GM21786 (cell line): ENCODE data around the gene EPHA8.

ENCODE experiments used
- ATAC-seq: cut with Tn5 transposase; IDR thresholded peaks from one replicate; pipeline ENCODE4 v1.9.1; 2021; ENCODE audit not compliant: unreplicated experiment

EPHA8 gene

DNA sequence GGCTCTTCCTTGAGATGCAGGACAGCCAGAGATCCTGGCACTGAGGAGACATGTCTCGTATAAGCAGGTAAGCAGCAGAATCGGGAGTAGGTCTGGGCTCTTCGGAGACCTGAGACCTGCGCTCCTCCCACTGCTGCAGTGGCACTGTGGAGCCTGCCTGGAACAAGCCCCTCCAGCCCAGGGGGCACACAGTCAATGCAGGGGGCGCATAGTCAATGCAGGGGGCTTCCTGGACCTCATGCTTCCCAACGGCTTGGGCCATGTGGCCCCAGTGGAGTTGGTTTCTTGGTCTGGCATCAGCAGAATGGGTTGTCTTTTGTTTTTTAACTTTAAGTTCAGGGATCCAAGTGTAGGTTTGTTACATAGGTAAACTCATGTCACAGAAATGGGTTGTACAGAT, 27.9 kb upstream of the EPHA8 start:
- ATAC-seq = no peak

DNA sequence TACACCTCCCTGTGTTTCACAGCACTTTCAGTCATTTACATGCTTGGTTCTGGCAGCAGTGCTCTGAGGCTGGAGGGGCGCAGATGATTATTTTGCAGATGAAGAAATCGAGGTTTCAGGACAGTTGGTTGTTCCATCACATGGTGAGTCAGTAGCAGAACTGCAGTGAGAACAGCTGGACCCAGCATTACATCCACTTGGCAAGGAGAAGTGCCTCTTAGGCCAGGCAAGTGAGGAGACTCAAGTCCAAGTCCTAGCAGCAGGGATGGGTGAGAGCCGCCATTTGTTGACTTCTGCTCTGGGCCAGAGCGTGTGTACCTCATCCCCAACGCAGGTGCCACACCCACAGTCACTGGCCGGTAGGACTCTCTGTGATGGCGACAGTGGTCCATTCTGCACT, 26.8 kb upstream of the EPHA8 start:
- ATAC-seq = no peak

DNA sequence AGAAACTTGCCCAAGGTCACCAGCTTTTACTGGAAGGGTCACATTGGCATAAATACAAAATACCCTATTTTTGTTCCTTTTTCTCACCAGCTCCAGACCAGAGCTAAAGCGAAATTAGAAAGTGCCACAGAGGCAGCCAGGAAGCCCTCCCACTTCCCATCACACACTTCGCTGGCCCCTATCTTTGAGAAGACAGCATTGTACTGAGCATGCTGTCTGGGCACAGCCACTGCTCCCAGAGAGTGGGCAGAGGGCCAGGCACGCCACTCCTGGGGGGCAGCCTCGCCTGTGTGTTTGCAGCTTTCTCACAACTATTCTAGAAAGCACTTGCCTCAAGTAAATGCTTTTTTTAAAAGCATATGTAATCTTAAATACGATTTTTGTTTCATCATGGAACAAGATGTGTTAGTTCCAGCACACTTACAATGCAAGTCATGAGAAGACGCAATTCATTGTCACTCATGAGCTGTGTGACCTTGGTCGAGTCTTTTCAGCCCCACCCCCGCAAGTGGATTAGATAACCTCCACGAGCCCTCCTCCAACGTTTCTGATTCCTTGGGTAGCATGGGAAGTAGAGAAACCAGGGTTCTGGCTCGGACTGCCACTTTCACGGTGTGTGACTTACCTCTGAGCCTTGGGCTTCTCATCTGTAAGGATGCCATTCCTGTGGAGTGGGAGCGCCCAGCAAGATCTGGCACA, 25.7 kb upstream of the EPHA8 start:
- ATAC-seq = no peak

DNA sequence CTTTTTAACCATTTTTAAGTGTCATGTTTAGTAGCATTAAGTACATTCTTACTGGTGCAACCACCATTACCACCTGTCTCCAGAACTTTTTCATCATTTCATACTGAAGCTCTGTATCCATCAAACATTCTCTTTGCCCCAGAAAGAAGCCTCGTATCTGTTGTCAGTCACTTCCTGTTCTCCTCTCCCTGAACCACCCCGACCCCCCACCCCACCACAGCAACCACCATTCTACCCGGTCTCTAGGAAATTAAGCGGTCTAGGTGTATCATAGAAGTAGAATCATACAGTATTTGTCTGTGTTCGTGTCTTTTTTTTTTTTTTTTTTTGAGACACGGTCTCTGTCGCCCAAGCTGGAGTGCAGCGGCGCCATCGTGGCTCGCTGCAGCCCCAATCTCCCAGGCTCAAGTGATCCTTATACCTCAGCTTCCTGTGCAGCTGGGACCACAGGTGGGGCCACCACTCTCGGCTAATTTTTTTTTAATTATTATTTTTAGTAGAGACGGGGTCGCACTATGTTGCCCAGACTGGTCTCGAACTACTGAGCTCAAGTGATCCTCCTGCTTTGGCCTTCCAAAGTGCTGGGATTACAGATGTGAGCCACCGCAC, 23.7 kb upstream of the EPHA8 start:
- ATAC-seq = no peak

DNA sequence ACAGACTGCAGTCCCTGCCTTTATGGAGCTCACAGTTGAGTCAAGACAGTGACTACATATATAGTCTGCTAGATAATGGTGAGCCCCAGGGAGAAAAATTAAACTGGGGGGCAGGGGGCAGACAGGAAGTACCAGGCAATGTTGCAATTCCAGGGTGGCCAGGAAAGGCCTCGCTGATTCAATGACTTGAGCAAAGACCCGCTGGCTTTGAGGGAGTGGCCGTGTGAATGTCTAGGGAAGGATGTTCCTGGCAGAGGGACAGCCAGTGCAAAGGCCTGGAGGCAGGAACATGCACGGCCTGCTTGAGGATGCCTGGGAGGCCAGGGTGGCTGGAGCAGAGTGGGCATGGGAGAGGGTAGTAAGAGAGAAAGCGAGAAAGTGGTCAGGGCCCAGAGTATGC, 23.0 kb upstream of the EPHA8 start:
- no peak for ATAC-seq

DNA sequence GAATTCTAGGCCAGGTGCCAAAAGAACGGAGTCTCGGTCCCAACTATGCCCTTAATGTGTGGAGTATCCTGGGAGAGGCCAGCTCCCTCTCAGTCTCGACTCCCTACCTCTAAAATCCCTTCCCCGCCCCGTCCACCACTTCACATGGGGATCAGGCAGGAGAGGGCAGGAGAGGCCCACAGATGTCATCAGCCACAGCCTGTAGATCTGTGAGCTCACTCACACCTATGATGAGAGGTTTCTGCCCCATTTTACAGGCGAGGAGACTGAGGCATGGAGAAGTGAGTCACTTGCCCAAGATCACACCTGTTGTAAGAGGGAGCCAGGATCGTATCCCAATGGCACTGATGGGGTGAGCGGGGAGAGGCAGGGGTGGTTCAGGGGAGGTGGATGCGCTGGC, 20.4 kb upstream of the EPHA8 start:
- ATAC-seq = no peak

DNA sequence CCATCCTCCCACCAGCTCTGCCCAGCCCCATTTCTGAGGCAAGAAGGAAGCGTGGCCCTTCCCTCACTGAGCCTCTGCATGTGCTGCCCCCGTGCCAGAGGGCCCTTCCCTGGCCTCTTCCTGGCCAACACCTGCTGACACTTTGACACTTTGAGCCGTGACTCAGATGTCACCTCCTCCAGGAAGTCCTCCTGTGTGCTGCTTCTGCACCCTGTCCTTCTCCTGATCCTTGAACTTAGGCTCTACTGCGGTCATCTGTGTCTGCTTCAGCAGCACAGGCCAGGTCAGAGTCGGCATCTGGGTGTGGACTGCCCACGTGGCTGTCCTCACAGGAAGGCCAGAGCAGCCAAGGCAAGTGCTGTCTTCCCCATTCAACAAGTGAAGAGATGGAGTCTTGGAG, 19.6 kb upstream of the EPHA8 start:
- ATAC-seq = no peak

DNA sequence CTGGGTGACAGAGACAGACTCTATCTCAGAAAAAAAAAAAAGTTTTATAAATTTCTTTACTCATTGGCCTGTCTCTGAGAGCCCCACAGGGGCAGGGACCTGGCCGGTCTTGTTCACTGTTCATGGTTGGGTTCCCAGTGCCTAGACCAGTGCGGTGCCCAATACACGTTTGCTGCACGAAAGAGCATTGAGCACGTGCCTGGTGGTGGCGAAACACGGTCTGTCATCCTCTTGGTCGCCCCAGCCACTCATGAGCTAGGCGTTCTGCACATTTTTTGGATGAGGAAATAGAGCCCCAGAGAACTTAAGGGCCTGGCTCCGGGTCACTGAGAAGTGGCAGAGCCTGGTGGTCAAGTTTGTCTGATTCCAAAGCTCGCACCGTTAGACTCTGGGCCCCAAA, 18.7 kb upstream of the EPHA8 start:
- ATAC-seq = no peak

DNA sequence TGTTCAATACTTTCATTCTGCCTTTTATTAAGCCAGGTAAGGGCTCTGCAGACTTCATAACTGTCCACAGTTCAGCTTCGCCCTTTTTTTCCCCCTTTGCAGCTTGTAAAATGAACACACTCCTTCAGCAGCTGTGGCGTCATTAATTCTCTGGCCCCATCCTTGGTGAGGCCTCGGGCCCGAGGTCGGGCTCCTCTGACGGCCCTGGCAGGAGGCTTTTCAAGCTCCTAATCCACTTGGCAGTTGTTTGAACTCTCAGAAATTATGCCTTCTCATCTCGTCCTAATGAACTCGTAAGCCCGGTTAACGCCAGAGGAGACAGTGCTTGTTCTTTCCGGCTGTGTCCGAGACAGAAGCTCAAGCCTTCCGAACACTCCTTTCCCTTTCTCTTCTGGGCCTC, 18.1 kb upstream of the EPHA8 start:
- ATAC-seq = no peak

DNA sequence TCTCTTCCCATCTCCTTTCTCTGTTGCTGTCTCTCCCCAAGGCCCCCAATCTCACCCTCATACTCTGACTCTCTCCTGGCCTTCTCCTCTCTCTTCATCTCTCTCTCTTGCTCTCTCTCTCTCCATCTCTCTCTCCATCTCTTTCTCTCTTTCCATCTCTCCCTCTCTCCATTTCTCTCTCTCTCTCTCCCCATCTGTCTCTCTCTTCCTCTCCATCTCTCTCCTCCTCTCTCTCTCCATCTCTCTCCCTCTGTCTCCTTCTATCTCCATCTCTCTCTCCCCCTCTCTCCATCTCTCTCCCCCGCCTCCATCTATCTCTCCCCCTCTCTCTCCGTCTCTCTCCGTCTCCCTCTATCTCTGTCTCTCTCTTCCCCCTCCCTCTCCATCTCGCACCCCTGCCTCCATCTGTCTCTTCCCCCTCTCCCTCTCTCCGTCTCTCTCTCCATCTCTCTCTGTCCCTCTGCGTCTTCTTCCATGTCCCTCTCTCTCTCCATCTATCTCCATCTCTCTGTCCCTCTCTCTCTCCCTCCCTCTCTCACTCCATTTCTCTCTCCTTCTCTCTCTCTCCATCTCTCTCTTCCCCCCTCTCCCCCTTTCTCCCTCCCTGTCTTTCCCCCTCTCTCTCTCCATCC, 16.0 kb upstream of the EPHA8 start:
- no peak for ATAC-seq

DNA sequence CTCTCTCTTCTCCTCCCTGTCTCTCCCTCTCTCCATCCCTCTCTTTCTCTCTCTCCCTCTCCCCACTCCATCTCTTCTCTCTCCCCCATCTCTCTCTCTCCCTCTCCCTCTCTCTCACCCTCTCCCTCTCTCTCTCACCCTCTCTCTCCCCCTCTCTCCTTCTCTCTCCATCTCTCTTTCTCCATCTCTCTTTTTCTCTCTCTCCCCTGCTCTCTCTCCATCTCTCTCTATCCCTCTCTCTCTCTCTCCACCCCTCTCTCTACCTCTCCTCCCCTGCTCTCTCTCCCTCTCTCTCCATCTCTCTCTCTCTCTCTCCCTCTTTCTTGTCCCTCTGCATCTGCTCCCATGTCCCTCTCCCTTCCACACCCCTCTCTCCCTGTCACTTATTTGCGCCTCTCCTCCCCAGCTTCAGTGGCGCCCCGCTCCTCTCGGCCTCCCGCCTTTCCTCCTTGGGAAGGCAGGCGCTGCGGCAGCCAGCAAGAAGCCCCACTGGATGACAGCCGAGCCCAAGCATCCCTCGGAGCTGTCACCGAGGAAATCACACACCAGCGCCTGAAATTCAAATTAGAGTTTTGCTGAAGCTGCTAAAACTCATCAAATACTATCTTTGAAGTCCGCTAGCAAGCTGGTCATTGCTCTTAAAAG, 15.3 kb upstream of the EPHA8 start:
- no peak for ATAC-seq

DNA sequence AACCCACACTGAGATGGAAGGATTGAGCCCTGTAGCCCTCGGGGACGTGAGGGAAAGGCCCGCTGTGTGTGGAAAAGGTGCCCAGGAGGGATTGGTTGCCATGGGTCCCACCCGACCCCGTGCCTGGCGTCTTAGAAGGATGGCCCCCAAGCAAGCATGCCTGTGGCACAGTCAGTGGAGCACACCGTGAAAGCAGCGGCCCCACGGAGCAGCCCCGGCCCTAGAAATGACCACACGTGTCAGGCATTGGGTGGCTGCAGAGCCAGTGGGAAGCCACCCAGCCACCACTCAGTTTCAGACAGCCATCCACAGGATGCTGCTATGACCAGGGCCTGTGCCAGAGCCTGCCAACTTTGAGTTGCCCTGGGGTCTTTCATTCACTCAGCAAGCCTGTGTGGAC, 13.3 kb upstream of the EPHA8 start:
- no peak for ATAC-seq

DNA sequence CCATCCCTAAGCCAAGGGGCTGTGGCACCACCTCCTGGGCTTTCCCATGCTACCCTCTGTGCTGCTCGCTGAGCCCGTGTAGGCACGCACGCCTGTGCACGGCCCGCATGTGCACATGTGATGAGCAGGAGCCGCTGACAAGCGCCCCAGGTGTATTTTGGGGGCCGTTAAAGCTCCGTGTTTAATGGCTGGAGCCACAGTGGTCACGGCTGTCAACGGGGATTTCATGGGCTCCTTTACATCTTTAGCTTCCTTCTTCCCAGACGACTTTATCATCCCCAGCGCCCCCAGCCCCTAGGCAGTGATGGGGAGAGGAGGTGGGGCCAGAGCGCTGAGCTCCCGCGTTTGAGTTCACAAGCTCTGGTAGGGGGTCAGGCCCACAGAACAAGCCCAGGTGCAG, 11.7 kb upstream of the EPHA8 start:
- ATAC-seq = no peak

DNA sequence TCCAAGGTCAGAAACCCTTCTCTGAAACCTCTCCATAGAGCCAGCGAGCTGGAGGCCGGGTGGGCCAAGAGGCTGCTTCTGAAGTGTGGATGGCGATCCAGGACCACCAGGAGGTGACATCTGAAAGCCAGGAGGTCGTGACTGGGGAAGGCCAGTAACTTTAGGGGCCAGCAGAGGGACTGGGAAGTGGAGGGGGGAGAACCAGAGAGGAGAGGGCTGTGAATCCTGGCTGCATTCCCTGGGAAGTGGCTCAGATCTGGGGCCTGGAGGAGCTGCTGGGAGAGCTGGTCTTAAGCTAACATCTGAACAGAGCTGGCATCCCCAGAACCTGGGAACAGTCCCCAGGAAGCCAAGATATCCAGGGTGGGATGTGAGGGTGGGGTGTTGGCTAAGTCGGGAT, 11.3 kb upstream of the EPHA8 start:
- ATAC-seq = no peak

DNA sequence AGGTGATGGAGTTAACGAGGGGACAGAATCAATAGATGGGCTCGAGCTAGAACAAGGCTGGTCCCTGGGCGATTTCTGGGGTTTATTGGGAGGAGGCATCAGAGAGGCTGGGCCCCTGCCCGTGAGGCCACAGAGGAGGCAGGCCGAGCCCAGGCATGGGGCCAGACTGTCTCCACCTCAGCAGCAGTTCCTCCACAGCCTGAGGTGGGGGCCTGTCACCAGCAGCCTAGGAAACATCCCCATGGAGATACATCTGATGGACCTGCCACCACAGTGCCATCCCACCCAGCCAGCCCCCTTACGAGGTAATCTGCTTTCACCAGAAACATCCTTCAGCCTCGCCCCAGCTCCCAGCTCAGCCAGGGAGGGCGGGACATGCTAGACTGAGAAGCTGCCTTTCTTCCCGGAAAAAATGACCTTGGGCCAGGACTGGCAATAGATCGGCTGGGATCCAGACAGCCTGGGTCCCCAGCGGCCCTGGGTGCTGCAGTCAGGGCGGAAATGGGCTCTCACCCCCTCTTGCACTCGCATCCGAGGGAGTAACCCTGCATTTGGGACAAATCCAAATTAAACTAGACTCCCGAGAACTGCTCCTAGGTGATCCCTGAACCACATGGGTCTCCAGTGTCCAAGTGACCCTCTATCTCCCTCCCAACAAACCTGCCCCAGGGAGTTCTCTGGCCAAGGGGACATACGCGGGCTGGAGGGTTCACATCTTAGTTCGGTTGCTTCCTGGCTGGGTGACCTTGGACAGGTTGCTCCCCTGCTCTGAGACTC, 10.0 kb upstream of the EPHA8 start:
- no peak for ATAC-seq

DNA sequence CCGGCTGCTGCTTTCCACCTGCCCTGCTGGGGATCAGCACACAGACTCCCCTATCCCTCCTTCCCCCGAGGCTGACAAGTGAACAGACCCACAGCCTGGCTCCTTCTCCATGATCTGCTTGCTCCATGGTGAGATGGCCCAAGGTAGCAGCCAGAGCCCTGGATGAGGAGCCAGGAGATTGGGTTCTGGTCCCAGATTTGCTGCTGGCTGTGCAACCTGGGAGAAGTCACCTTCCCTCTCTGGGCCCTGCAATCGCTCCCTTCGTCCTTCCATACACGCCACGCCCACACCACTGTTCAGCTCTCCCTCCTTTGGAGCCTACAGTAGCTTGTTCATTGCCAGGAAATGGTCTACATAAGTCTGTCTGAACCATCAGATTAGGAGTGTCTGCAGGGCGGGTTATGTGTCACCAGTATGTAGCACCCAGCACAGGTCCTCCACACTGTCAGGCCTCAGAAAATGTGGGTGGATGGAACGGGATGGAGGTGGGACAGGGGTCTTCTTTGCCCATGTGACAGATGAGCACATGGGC, 9.2 kb upstream of the EPHA8 start:
- no peak for ATAC-seq

DNA sequence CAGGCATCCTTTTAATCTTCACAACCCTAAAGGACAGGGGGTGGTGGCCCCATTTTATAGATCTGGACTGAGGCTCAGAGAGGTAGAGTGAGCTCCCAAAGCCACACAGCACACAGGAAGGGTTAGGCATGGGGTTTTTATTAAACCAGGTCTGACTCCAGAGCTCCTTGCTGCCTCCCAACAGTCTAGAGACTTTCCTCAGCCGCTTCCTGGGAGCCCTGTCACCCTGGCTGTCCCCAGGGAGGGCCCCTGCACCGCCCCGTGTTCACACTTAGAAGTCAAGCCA, 8.0 kb upstream of the EPHA8 start:
- no peak for ATAC-seq

DNA sequence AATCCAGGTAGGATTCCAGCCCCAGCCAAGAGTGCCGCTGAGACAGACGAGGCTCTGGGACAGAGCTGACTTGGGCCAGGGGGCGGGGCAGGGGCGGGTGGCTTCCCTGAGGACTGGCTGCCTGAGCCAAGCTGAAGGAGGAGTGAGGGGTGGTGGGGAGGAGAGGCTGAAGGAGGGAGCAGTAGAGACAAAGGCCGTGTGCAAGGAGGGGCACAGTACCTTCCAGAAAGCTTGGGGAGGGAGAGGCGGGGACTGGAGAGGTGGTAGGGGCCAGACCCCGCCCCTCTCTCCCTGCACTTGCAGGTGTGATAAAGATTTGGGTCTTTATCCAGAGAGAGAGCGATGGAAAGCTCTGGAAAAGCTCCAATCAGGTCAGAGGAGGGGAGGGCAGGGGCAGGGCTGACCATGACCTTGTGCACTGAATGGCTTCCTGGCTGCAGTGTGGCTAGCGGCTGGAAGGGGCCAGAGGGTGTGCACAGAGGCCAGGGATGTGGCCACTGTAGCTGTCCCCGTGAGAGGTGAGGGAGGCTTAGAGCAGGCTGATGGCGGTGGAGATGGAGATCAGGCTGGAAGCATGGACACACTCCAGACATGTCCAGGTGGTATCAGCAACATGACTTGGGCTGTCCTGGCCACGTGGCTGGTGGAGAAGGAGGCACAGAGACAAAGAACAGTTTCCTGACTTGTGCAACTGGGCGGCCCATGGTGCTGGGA, 6.7 kb upstream of the EPHA8 start:
- no peak for ATAC-seq

DNA sequence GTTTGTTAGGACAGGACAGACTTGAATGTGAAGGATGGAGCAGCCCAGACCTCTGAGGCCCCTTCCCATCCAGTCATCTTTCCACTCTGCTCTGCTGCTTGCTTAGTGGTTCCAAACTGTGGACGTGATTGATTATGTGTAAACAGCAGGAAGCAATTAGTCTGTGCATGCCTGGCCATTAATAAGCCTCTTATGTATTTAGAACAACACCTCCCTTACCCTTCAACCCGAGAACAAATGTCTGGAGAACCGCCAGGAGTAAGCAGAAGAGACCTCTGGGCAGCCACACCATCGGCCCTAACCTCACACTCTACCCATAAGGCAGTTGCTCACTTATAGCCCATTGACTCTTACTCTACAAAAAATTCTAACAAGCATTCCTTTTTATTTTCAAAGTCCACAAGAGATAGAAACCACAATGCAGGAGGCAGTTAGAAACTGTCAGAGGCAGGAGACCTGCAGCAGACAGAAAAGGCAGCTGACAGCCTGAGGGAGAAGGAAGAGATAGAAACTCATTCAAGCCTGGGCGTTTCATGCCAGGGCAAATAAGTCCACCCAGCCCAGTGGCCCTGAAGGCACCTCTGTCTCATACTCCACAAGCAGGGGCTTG, 5.8 kb upstream of the EPHA8 start:
- no peak for ATAC-seq
